GM19467 (cell line): ENCODE results near the gene USP33.
"Not testable (repeated sequence)": the region's sequence is repeated elsewhere in the genome, so short reads cannot be mapped to it uniquely, and the experiment has no call there.

Experiments
- ATAC-seq: cut with Tn5 transposase; IDR thresholded peaks from one replicate; pipeline ENCODE4 v1.9.1; 2021; ENCODE audit warnings: mild to moderate bottlenecking, moderate library complexity; ENCODE audit not compliant: unreplicated experiment

Gene USP33

DNA sequence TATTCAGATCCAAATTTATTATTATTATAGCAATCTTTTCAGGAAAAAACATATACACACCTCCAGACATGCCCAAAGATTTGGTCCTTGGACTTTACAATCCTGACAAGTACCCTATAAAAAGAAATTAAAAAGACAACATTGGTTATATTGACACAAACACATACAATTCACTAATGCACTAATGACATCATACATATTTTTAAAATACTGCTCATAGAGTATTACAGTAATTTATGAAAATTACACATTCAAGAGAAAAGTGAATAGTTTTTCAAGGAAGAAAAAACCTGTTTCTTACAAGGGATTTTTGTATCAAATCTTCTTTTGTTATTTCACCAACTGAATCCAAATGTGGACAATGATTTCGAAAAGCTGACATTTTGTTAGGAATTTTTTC lies 18.3 kb downstream of the USP33 start:
- ATAC-seq = no peak

DNA sequence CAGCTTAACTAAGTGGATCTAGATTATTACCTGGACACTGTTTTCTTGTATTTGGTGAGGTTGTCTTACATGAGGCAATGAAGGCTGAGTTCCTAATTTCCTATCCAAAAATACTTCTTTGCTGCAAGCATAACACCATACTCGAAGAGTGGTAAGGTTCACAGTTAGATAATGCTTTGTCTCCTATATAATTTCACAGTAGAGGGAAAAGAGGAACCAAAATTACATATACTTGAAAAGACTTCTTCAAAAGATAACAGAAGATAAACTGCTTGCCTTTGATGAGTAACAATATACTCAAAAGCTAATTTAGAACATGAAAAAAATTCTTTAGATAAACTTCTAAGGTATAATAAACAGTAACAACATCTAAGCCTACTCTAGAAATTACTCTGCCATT lies 20.4 kb downstream of the USP33 start:
- no peak for ATAC-seq

GRCh38 chr1:77732090-77732489 lies 27.6 kb downstream of the USP33 start:
- ATAC-seq = no peak

GRCh38 chr1:77725706-77726105 lies 33.9 kb downstream of the USP33 start:
- ATAC-seq = no peak

GRCh38 chr1:77718181-77718580 lies 41.5 kb downstream of the USP33 start:
- ATAC-seq = no peak

GRCh38 chr1:77716065-77716464 lies 43.6 kb downstream of the USP33 start:
- ATAC-seq = no peak

DNA sequence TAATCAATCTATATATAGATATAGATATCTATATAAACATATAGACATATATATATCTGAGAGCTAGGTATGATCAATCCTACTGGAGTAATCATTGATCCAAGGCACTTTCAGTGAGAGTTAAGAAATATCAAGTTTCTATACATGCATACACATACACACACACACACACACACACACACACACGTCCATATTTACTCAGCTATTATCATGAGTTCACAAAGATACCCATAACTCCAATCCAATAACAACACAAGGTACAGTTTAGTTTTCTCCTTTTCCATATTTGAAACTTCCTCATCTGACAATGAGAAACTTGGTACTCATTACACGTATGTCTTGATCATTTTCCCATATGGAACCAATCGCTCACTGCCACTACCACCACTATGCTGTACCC lies 49.9 kb downstream of the USP33 start:
- no peak for ATAC-seq

GRCh38 chr1:77706321-77706720 lies 53.3 kb downstream of the USP33 start:
- ATAC-seq = no peak

DNA sequence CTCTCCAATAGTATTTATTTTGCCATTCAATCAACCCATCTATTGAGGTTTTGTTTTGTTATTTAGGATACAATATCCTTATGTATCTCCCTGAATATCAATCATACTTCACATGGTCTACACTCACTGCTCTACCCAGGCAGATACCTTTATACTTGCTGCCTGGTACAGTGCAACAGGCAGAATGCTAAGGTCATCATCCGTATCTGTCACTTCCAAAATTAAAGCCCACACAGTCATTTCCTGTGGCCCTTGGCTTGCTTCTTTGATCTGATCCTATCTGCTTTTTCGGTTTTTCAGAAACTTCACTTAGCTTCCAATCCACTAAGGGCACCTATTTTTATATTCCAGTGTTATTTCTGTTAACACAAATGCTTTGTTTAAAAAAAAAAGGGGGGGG lies 54.9 kb downstream of the USP33 start:
- ATAC-seq = no peak

DNA sequence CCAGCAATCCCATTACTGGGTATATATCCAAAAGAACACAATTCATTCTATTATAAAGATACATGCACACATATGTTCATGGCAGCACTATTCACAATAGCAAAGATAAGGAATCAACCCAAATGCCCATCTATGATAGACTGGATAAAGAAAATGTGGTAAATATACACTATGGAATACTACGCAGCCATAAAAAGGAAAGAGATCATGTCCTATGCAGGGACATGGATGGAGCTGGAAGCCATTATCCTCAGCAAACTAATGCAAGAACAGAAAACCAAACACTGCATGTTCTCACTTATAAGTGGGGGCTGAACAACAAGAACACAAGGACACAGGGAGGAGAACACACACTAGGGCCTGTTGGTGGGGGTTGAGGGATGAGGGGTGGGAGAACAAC lies 60.0 kb downstream of the USP33 start:
- not testable (repeated sequence) for ATAC-seq

DNA sequence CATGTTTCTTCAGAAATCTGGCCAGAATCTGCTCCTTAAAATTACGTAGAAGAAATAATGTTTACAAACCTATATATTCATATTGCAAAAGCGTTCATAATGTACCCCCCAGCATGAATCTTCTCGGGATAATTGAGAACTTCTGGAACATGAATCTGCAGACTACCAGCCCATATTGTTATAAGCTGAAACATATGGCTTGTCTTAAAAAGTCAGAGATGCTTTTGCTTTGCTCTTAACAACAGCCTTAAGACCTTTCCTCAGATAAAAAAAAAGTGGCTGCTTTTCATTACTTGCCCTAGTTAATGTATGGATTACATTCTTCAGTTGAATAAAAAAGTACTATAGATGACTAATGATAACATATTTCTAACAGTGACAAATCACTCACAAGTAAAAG lies 62.2 kb downstream of the USP33 start:
- no peak for ATAC-seq

GRCh38 chr1:77688939-77689338 lies 70.7 kb downstream of the USP33 start:
- ATAC-seq = no peak

DNA sequence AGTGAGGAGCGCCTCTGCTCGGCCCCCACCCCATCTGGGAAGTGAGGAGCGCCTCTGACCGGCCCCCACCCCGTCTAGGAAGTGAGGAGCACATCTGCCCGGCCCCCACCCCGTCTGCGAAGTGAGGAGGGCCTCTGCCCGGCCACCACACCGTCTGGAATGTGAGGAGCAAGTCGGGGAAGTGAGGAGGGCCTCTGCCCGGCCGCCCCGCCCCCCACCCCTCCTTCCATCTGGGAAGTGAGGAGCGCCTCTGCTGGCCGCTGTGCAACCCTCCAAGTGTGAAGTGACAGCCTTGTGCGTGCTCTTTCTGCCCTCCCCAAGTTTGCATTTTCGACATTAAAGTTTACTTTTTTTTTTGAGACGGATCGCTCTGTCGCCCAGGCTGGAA lies 72.1 kb downstream of the USP33 start:
- ATAC-seq = no peak

DNA sequence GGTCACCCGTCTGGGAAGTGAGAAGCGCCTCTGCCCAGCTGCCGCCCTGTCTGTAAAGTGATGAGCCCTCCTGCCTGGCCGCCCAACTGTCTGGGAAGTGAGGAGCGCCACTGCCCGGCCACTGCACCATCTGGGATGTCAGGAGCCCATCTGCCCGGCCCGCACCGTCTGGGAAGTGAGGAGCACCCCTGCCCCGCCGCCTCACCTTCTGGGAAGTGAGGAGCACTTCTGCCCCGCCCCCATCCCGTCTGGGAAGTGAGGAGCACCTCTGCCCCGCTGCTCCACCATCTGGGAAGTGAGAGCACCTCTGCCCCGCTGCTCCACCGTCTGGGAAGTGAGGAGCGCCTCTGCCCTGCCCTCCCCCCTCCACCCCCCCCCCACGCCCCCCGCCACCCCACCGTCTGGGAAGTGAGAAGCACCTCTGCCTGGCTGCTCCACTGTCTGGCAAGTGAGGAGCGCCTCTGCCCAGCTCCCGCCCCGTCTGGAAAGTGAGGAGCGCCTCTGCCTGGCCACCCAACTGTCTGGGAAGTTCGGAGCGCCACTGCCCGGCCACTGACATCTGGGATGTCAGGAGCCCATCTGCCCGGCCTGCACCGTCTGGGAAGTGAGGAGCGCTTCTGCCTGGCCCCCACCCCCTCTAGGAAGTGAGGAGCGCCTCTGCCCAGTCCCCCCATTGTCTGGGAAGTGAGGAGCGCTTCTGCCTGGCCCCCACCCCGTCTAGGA lies 72.7 kb downstream of the USP33 start:
- ATAC-seq = no peak

DNA sequence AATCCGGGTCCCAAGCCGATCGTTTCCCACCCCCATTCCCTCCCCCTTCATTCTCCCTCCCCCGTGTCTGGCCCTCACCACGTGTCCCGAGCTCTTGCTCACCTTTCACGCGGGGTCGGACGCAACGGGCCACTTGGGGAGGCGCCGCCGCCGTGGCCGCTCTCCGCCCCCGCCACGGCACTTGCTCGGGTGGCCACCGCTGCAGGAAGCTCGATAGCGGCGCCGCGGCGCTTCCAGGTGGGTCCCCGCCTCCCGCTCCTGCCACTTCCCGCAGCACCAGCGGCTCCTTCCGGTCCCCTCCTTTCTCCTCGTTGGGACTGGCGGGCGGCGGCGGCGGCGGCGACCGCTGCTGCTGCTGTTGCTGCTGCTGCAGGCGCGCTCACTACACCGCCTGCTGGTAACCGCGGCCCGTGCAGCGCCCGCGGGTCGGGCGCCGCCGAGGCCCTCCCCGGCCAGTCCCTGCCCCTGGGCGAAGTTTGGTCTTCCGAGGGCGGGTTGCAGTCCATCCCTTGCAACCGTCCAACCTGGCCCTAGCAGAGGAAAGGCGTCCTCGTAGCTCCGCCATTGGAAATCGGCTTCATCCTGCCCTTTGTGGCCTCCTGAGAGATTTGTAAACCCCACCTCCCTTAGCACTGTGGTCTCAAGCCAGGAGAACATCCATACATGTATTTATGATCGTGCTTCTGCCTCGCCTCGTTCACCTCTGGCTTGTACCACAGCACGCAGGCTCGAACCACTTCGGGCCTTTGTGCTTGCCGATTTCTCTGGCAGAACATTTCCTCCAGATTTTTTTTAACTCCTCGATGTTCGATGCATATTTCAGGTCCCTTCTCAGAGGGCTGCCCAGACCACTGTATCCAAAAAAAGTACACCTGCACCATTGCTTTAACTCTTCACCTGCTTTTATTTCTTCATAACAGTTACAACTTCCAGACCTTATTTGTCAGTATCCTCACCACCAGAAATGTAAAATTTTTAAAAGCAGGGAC lies 76.2 kb downstream of the USP33 start:
- peak; percentile 76 for ATAC-seq

DNA sequence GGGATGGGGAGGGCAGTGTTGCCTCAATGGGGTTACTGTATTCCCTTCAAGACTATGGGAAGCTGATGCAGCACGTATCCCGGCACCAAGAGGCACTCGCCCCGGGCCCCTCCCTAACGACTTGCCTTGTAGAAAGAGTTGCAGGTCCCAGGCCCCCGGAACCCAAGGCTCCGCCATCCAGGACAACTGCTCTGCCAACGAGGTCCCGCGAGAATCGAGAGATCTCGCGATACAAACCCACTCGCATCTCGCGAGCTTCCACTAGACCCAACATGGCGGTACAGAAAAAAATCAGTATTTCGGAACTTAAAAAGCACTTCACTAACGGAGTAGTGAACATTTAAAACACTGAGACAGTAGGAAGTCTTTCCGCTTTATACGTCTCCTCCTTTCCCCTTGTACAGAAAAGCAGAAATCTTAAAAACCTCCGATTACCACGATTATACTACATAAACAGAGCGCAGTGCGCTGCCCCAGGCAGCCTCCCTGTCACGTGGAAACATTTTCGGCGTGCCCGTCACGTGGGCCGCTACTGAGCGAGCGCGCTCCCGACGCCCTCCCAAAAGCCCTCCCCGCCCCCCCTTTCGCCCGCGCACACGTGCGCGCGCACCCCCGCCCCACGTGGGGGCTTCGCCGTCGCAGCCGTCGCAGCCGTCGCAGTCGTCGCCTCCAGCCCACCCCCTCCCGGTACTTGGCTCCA lies 77.0 kb downstream of the USP33 start, which contains the start of gene ZZZ3:
Gene ZZZ3, minus strand, starts transcription at position 199 of the 700 bp plus-strand sequence. CDS start 49,304 bp downstream, outside the sequence.
- peak; percentile 65 for ATAC-seq

GRCh38 chr1:77680173-77680572 lies 79.5 kb downstream of the USP33 start:
- ATAC-seq = no peak

- no peak for ATAC-seq
These were observed 80.7 kb downstream of the USP33 start for GRCh38 chr1:77678660-77679610.

GRCh38 chr1:77674807-77675206 lies 84.8 kb downstream of the USP33 start:
- not testable (repeated sequence) for ATAC-seq

DNA sequence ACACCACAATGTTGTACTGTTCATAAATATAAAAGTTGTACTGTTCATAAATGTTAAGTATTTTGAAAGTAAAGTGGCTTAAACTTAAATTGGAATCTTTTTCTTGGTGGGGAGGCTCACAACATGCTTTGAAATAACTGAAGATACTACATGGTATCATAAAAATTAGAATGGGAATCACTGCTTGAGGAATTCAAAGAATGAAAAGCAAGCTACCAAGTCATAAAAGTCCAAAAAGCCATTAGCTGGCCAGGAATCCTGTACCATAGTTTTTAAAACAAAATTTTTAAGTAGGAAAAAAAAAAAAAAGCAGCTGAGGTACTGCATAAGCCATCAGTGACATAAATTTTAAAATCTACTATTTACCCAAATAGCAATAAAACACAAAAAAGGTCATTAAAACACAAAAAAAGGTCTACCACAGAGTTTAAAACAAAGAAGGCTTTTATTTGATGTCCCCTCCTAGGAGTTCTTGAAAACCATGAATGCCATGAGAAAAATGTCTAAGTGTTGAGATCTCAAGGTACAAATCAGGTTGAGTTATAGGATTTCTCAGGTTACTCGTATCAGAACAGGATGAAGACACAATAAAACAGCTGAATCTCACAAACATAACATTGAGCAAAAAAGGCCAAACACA lies 85.8 kb downstream of the USP33 start:
- no peak for ATAC-seq
